ENCODE measurements around the gene PRPSAP1. TPM values are rescaled to one million over a fixed set of nuclear protein-coding genes. Genes with fewer than 3 reads are reported as not detected.
A peak's percentile ranks its signal among the peaks of the same experiment; 100 is the strongest.

The PRPSAP1 gene
- total RNA-seq, 2 donors from 2014 or later: 61.7 to 70.3 TPM

DNA sequence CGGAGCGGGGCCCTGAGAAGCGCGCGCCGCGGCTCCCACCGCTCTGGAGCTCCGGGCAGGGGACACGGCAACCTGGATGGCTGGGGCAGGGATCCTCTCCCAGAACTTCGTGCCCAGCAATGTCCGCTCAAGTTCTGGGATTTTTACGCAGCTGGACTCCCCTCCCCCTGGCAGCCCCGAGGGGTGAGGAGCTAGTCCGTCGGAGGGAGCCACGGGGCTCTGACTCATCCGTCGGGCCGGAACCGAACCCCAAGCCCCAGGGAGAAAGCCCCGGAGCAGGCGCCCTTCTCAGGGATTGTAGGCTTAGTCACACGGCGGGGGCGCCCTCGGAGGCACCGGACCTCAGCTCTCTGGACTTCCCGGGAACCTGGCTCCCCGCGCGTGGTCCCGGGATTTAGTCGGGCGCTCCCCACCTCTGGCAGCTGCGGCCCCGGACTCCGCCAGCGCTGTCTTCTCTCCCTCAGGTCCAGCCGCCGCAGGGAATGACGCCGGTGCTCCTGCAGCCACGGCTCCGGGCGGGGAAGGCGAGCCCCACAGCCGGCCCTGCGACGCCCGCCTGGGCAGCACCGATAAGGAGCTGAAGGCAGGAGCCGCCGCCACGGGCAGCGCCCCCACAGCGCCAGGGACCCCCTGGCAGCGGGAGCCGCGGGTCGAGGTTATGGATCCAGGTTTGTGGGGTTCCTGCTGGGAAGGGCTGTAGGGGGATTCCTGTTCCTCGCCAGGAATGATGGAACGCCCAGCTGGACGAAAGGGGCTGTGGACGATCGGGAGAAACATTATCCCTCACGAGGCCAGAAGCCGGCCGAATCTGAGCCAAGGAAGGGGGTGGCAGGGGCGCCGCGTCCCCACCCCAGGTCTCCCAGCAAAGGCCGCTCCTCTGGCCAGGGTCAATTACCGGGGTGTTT lies 31.5 kb upstream of the PRPSAP1 start:
- intact Hi-C loops (cut with DNase I, micrococcal nuclease): no loop called here
- DNase-seq: peak in 1 of 2 donors; percentile 49

DNA sequence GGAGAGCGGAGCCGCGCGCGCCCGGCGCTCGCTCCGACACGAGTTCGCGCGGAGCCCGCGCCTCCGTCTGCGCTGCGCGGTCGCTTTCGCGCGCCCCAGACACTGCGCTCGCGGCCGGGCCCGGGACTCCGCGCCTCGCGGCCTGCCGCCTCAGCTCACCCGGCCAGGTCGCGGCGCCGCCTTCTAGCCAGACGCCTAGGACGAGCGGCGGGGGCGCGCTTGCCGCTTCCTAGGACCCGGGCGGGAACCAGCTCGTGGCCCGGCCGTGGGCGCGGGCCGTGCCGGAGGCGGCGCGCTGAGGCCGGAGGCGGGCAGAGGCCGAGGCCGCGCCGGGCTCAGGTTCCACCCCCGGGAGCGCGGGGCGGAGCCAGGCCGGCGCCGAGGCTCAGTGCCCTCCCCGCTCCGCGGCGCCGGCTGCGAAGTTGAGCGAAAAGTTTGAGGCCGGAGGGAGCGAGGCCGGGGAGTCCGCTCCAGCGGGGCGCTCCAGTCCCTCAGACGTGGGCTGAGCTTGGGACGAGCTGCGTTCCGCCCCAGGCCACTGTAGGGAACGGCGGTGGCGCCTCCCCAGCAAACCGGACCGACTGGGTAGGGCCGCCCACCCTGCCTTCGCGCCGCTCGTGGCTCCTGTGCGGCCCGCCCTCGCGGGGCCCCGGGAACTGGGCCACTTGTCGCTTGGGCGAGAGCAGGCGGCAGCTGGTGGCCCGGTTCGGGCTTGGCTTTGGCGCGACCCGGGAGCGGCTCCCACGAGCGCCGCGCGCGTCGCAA lies 30.7 kb upstream of the PRPSAP1 start, which contains the start of gene SPHK1:
TSS of gene SPHK1 (plus strand) at position 388 of the 765 bp plus-strand sequence. CDS start 1,036 bp downstream, outside the sequence.
- DNase-seq (peak in 1 of 2 donors; percentile 81), ATAC-seq (peak; percentile 83)
- intact Hi-C loops (cut with DNase I, micrococcal nuclease): no loop called here

More for the DNA sequence above, 31.5 kb upstream of the PRPSAP1 start:
- peak; percentile 16 for ATAC-seq

DNA sequence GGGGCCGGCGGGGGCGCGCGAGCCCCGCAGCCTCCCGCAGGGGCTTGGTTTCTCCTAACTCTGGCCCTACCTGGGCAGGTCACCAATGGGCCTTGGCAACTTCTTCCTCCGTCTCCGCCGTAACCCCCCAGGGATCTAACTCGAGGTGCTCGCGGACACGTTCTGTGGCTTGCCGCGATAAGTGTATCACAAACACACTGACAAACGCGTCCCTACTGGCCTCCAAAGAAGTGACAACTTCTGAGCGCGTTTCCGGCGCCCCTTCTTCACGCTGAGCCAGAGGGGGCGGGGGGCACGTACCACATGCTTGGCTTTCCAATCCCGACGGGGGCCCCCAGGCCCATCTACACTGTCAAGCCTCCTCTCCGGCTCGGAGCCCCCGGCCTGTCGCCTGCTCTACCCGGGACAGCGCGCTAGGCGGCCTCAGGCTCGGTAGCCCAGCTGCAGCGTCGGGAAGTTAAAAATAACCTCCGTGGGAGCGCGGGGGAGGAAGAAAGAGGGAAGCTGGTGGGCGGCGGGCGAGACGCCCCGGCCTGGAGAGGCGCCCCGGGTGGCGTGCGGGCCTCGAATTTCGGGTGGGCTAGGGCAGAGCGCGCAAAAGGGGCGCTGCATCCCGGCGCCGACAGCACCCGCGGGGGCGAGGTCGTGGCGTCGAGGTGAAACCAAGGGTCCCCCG lies 30.0 kb upstream of the PRPSAP1 start:
- intact Hi-C loops (cut with DNase I, micrococcal nuclease): no loop called here
- DNase-seq: peak in 1 of 2 donors; percentile 57
- ATAC-seq: peak; percentile 30

DNA sequence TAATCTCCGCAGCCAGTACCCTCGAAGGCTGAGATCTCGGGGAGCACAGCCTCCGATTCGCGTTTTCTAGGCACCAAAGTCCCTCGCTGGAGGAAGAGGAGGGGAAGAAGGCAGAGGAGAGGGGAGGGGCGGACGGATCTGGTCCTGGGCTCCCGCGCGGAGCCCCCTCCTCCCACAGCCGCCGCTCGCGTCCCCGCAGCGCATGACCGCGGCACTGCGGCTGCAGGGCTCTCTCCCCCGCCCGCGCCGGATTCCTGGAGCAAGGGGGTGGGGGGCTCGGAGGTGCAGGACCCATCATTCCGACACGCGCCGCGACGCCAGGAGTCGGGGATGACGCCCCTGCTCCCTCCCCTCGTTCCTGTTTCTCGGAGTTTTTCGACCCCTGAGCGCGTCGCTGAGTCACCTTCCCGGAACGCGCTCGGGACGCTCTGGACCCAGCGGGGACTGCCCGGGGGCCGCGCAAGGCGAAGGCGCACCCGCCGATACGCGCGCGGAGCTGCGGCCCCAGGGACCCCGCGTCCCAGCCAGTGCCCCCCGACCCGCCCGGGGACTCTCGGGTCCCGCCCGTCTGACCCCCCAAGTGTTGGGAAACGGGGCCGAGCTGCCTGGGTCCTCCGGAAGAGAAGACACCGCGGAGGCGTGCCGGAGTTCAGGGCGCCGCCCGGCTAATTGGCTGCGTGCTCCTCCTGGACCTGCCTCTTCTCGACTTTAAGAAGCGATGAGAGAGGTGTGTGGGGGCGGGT lies 29.3 kb upstream of the PRPSAP1 start:
- peak; percentile 58 for ATAC-seq
- intact Hi-C loops (cut with DNase I, micrococcal nuclease): no loop called here
- DNase-seq: peak; percentile 64 to 75

DNA sequence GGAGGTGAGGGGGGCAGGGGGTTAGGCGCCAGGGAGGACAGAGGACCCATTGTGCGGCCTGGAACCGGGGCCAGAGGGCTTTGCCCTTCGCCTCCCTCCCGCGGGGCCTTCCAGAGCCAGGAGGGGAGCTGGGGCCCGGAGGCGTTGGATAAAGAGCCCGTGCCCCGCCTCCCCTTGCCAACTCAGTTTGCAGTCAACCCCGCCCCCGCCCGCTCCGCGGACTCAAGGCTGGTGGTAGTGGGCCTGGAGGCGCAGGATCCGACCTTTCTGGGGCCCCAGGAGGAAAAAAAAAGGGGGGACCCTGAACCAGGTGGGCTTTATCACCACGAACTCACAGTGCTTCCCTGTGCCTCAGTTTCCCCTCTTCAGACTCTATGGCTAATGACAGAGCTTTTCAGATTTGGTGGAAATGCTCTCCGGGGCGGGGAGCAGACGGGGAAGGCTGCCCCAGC lies 28.7 kb upstream of the PRPSAP1 start:
- ATAC-seq (no peak), DNase-seq (peak in 1 of 2 donors; percentile 36)

DNA sequence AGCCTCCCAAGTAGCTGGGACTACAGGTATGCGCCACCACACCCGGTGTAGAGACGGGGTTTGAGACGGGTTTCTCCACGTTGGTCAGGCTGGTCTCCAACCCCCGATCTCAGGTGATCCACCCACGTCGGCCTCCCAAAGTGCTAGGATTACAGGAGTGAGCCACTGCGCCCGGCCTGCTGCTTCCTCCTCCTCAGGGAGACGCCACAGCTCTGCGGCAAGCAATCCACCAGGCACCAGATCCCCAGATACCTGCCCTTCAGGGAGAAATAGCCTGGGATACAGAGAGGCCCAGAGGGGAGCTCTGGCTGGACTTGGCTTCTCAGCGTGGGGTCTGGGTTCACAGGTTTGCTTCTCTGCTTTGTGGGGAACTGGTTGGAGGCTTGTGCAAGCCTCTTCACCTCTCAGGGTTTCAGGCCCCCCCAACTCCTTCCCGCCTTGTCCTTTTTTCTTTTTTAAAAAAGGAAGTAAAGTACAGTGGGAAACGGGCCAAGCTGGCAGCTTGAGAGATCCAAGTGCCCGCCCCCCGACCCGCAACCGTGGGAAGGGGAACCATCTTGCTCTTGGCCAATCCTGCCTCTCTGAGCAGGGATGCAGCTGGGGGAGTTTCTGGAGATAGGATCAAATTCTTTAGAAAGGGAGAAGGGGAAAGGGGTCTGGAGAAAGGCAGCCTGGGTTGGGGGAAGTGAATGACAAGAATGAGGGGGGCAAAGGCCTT lies 28.1 kb upstream of the PRPSAP1 start:
- ATAC-seq: no peak
- DNase-seq: peak in 1 of 2 donors; percentile 45
- intact Hi-C loops (cut with DNase I, micrococcal nuclease): no loop called here

More for the DNA sequence above, 28.7 kb upstream of the PRPSAP1 start:
- intact Hi-C loops (cut with DNase I, micrococcal nuclease): no loop called here

DNA sequence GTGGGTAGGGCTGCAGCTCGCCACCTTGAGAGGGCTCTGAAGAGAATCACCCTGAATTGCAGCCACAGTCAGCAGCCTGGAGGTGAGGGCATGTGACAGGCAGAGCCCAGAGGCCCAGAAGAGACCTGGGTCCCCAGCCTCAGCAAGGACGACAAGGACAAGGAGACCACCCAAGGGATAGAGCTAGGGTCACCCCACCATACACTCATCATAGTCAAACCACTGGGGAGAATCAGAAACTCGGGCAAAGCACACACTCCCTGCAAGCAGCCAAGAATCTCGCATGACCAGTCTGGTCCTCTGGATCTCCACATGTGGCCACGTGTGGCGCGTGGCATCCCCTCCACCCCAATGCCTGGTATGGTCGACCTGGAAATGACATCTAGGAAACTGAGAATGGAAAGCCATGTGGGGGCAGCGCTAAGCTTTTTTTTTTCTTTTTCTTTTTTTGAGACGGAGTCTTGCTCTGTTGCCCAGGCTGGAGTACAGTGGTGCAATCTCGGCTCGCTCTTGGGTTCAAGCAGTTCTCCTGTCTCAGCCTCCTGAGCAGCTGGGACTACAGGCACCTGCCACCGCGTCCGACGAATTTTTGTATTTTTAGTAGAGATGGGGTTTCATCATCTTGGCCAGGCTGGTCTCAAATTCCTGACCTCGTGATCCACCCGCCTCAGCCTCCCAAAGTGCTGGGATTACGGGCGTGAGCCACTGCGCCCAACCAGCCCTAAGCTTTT lies 26.1 kb upstream of the PRPSAP1 start:
- ATAC-seq (no peak), DNase-seq (no peak)
- intact Hi-C loops (cut with DNase I, micrococcal nuclease): no loop called here

DNA sequence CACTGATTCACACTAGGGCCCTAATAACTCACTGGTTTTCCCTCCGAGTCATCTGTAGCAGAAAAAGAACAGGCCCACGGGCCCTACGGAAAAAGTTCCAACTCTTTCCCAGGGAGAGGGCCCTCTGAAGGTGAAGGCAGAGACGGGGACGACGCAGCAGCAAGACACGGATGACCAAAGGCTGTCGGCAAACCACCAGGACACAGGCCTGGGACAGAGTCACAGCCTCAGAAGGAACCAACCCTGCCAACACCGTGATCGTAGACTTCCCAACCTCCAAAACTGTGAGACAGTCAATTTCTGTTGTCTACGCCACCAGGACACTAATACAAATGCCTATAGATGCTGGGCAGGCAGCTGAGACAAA lies 25.5 kb upstream of the PRPSAP1 start:
- DNase-seq (no peak), ATAC-seq (no peak)
- intact Hi-C loops (cut with DNase I, micrococcal nuclease): no loop called here

DNA sequence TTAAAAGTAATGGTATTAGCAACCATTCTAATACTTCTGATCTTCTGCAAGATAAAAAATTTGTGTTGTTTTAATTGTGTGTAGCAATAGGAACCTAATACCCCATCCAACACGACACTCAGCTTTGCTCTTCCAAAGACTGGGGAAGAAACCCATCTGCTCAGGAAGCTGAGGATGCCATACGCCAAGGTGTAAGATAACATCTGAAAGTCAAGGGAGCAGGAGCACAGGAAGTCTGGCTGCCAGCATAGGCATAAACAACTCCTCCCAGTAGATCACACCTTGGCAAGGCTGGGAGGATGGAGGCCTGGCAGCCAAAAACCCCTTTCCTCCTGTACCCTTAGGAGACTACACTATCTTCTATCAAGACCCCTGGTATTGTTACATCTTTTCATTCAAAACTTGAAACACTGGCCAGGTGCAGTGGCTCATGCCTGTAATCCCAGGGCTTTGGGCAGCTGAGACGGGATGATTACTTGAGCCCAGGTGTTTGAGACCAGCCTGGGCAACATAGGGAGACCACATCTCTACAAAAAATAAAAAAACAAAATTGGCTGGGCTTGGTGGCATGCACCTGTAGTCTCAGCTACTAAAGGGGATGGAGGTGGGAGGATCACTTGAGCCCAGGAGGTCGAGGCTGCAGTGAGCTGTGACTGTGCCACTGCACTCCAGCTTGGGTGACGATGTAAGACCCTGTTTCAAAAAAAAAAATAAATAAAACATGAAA lies 25.0 kb upstream of the PRPSAP1 start:
- DNase-seq (no peak), ATAC-seq (no peak)
- intact Hi-C loops (cut with DNase I, micrococcal nuclease): no loop called here

DNA sequence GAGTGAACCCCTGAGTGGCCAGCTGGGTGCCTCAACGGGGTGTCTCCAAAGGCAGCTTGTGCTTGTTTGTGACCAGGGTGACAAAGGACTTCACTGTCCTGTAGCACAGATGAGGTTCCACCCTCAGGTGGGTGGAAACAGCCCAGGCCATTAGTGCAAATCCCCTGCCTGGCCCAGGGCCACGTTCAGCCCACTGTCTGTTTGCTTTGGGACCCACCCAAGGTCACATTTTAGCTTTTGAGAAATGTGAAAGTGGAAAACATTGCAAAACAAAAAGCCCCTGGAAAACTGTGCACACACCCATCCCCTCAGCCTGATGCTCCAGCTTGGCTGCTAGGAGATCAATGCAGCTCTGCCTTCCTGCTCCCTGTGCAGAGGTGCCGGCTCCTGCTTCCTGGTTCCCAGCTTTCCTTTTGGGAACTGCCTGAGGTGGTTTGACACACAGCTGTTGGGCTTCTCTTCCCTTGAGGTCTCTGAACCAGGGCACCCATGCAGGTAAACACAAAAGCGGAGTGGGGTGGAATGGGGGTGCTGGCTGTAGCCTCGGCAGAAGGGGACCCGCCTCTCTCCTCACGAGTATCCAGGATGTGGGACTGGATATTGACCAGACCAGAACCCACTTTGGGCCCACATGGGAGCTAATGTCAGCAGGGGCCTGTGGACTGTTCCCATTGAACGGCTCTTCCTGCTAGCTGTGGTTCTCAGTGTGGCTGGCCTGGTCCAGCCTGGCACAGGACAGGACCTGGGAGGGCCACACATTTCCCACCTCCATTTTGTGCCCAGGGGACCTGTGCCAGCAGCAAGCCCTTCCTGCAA lies 22.8 kb upstream of the PRPSAP1 start:
- DNase-seq (no peak), ATAC-seq (no peak)
- intact Hi-C loops (cut with DNase I, micrococcal nuclease): no loop called here

DNA sequence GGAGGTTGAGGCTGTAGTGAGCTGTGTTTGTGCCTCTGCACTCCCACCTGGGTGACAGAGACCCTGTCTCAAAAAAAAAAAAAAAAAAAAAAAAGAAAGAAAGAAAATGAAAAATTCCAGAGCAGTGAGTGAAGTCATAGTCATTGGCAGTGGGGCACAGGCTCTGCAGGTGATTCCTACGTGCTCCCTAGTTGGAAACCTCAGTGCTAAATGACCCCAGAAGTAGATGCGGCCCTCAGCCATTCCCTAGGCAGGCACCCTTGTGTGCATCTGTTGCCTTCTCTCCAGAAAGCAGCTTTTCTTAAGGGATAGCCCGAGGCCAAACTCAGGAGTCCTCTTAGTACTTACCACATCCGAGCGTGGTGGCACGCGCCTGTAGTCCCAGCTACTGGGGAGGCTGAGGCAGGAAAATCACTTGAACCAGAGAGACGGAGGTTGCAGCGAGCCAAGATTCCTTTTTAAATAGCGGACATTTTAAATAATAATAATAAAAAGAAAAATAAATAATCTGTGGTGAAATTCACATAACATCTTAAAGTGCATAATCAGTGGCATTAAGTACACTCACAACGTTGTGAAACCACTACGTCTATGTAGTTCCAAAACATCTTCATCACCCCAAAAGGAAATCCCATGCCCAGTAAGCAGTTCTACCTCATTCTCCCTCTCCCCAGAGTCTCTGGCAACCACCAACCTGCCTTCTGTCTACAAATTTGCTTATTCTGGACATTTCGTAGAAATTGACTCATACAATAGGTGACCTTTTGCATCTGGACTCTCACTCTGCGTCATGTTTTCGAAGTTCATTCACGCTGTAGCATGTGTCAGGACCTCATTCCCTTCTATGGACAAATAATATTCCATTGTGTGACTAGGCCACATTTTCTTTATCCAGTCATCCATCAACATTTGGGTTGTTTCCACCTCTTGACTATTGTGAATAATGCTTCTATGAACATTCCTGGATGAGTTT lies 18.2 kb upstream of the PRPSAP1 start:
- no peak for ATAC-seq
- intact Hi-C loops (cut with DNase I, micrococcal nuclease): no loop called here

DNA sequence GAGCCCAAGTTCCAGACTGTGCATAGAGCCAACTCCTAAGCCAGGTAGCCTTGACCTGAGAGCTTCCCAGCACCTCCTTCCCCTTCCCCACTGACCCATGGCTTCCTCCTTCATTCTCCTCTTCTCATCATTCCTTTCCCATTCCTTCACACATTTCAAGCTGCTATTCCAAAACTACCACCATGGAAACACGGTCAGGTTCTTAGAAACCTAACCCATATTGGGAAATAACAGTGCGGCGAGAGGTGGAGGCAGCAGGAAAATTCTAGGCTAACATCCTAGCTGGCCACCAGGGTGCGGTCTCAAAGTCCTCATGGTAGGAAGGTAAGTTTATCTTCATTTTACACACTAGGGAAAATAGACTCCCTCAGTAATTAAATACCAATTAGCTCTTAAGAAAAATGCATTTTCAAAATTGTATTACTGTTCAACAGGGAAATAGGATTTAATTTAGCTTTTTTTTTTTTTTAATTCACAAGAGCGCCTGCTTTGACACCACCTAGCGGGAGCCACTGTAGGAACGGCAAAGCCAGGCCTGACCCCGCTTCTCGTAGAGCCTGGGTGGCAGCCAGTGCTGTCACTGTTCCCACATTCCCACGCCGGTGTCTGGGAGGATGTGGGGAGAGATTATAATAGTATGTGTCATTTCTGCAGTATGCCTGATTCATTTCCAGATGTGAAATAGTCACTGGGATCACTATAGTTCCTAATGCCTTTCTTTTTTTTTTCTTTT lies 16.7 kb upstream of the PRPSAP1 start:
- DNase-seq (no peak), ATAC-seq (no peak)
- intact Hi-C loops (cut with DNase I, micrococcal nuclease): no loop called here

More for the DNA sequence above, 18.2 kb upstream of the PRPSAP1 start:
- DNase-seq: no peak

DNA sequence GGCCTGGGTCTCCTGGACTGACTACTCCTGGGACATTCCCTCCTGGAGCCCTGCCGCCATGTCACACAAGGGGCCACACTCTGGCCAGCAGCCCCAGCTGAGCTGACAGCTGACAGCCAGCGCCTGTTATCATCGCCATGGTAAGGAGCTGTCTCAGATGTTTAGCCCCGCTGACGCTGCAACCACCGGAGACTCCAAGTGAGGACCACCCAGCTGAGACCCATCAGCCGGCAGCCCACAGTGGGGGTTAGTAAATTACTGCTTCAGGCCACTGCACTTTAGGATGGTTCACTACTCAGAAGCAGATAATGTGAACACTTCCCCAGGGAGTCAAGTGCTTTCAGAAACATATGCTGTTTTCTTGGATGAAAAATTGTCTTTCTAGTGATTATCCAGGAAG lies 16.1 kb upstream of the PRPSAP1 start:
- ATAC-seq: no peak
- no peak for DNase-seq
- intact Hi-C loops (cut with DNase I, micrococcal nuclease): no loop called here

DNA sequence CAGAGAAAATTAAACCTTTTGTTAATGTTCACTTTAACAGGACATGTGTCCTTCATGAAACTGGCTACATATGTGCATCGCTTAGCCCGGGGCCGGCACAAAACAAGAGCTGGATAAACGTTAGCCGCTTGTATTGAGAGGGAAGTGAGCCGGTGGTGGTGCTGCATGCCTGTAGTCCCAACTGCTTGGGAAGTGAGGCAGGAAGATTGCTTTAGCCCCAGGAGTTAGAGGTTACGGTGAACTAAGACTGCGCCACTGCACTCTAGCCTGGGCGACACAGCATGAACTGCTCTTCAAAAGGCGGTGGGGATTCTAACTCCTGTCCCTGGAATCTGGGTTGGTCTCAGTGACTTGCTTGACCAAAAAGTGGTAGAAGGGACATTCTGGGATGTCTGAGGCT lies 15.7 kb upstream of the PRPSAP1 start:
- no peak for ATAC-seq
- intact Hi-C loops (cut with DNase I, micrococcal nuclease): no loop called here
- DNase-seq: no peak

Data from left colon (tissue), 2 donors.